NB4 (cell line): ENCODE results near the gene DCDC2.

Experiments used
- MAX ChIP-seq: IDR thresholded peaks from 2 replicates; pipeline ENCODE4 v1.6.1; 2011; ENCODE audit warnings: low read depth, low read length
- TF ChIP-seq, protein P1 (sequence below): IDR thresholded peaks from one replicate; pipeline ENCODE4 v1.5.1; 2012; ENCODE audit warnings: low read depth, low read length

DNA sequence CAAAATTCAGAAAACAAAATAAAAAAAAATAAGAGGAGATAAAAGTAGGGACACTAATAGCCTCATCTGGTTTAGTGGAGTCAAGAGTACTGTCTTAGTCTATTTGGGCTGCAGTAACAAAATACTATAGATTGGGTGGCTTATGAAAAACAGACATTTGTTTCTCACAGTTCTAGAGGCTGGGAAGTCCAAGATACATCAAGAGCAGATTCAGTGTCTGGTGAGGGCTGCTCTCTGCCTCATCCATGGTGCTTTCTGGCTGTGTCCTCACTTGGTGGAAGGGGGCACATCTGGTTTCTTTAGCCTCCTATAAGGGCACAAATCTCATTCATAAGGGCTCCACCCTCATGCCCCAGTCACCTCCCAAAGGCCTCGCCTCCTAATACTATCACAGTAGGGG, 205.8 kb downstream of the DCDC2 start:
- TF ChIP-seq, protein P1, sequence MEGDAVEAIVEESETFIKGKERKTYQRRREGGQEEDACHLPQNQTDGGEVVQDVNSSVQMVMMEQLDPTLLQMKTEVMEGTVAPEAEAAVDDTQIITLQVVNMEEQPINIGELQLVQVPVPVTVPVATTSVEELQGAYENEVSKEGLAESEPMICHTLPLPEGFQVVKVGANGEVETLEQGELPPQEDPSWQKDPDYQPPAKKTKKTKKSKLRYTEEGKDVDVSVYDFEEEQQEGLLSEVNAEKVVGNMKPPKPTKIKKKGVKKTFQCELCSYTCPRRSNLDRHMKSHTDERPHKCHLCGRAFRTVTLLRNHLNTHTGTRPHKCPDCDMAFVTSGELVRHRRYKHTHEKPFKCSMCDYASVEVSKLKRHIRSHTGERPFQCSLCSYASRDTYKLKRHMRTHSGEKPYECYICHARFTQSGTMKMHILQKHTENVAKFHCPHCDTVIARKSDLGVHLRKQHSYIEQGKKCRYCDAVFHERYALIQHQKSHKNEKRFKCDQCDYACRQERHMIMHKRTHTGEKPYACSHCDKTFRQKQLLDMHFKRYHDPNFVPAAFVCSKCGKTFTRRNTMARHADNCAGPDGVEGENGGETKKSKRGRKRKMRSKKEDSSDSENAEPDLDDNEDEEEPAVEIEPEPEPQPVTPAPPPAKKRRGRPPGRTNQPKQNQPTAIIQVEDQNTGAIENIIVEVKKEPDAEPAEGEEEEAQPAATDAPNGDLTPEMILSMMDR: no peak
- TF ChIP-seq MAX: no peak
